Uterus (tissue), 4 donors: ENCODE data around the gene INSYN2B. TPM values are rescaled to one million over a fixed set of nuclear protein-coding genes. Genes with fewer than 3 reads are reported as not detected.

ENCODE experiments used
- DNase-seq, 2 donors: peaks; one replicate each; pipeline ENCODE4 v3.0.0-alpha.2; 2019 to 2020
- H3K27ac ChIP-seq, 2 donors: fragments of 200-600 bp; sonication (generic); 1 replicate in 1 of 2; 2 replicates in 1 of 2; pipeline ENCODE4 v1.5.1; 2016 to 2018
- H3K27me3 ChIP-seq, 2 donors: fragments of 200-600 bp; sonication (generic); one replicate each; pipeline ENCODE4 v1.5.1; 2018 to 2019; ENCODE audit warnings: control low read depth in 1 of 2
- H3K36me3 ChIP-seq, 2 donors: fragments of 200-600 bp; sonication (generic); one replicate each; pipeline ENCODE4 v1.5.1; 2019; ENCODE audit warnings: control low read depth in 1 of 2
- H3K4me1 ChIP-seq, 2 donors: fragments of 200-600 bp; sonication (generic); one replicate each; pipeline ENCODE4 v1.5.1; 2018 to 2019; ENCODE audit warnings: control low read depth in 1 of 2
- H3K4me3 ChIP-seq, 2 donors: fragments of 200-600 bp; sonication (generic); 1 replicate in 1 of 2; 2 replicates in 1 of 2; pipeline ENCODE4 v1.5.1; 2018 to 2019; ENCODE audit warnings: mild to moderate bottlenecking in 1 of 2
- H3K9me3 ChIP-seq, 2 donors: fragments of 200-600 bp; sonication (generic); one replicate each; pipeline ENCODE4 v1.5.1; 2019; ENCODE audit warnings: control low read depth in 1 of 2
- CTCF ChIP-seq, 4 experiments: fragments of 200-600 bp in 2 of 4; fragments of 450-650 bp in 2 of 4; sonication (generic) in 2 of 4; IDR thresholded peaks; one replicate each; pipeline ENCODE4 v1.5.1; 2016 to 2019; ENCODE audit warnings: antibody characterized with exemption in 4 of 4, mild to moderate bottlenecking in 2 of 4, moderate library complexity in 1 of 4
- POLR2A ChIP-seq, 2 donors: fragments of 450-650 bp; IDR thresholded peaks; one replicate each; pipeline ENCODE4 v1.6.1; 2016; ENCODE audit warnings: antibody characterized with exemption in 2 of 2, mild to moderate bottlenecking in 1 of 2, moderate library complexity in 1 of 2
- intact Hi-C: fragments of 100-400 bp; cut with DNase I; formaldehyde crosslinking; loops from one replicate; pipeline ENCODE4 v1.15.1; 2023; ENCODE audit warnings: low total_unique reads
- total RNA-seq, 4 donors: library from RNA; depleted of rRNA in 3 of 4; stranded (reverse); fragments of >200 nt in 3 of 4; gene quantifications; one replicate each; pipeline versions ENCODE4 v1.1.0 to v1.2.4, GENCODE V29; 2014 to 2023
- donor health status: DM: yes; HTN: yes; CAD: no.

INSYN2B gene
- total RNA-seq, 4 donors from 2014 or later, result 0.34 to 2.4 TPM; not detected in 2

- TF ChIP-seq CTCF (IDR thresholded peaks at IDR 0.05) (no peak), POLR2A (IDR thresholded peaks at IDR 0.05) (no peak)
- DNase-seq, result no peak
Observed at GRCh38 chr5:169918228-169918627, 62.1 kb downstream of the INSYN2B start.

DNA sequence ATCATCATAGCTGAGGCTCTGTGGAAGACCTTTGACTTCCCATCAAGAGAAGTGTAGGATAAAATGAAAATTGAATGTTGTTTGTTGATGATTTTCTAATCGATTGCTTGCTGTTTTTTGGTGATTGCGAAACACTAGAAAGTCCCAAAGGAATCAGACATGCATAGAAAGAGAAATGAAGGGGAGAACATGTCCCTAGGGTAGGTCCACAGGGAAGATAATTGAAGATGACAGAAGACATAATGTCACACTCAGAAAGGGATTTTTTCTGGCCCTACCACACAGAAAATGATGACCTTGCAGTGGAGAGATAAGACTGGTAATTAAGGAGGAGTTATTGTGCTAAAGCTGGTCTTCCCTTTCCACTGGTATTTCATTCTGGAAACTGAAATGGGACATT is 62.8 kb downstream of the INSYN2B start:
- Histone ChIP-seq H3K4me1 (no peaks in the 10 kb centered on the region), H3K36me3 (no peaks in the 10 kb centered on the region), H3K9me3 (no peaks in the 10 kb centered on the region), H3K4me3 (no peak overlapping the region), H3K27ac (no peak overlapping the region), H3K27me3 (no peaks in the 10 kb centered on the region)
- DNase-seq, result no peak
- intact Hi-C loops, result no loop called here
- no peak for TF ChIP-seq CTCF (IDR thresholded peaks at IDR 0.05)
- TF ChIP-seq POLR2A (IDR thresholded peaks at IDR 0.05), result no peak

More at GRCh38 chr5:169918228-169918627, 62.1 kb downstream of the INSYN2B start:
- H3K9me3 ChIP-seq, result no peaks in the 10 kb centered on the region
- H3K4me1 ChIP-seq, result no peaks in the 10 kb centered on the region
- no peak overlapping the region for H3K27ac ChIP-seq
- no peaks in the 10 kb centered on the region for H3K36me3 ChIP-seq
- intact Hi-C loops, result no loop called here
- no peak overlapping the region for H3K4me3 ChIP-seq
- H3K27me3 ChIP-seq, result no peaks in the 10 kb centered on the region

DNA sequence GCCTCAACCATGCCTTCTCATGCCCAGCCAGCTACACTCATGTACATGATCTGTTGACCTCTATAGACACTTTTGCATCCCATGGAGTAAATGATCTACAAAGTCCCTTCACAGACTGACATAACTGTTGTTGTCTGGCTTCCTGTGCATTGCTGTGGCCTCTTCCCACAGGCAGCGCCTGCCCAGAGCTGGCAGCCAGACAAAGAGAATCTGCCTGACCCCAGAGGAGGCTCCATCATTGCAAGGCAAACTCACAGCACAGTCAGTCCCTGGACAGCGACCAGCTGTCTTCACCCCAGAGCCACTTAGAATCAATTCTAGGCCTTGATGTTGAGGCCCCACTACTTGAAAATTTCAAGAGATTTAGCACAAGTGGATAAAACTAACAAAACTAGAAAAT is 65.5 kb downstream of the INSYN2B start:
- no peaks in the 10 kb centered on the region for H3K4me1 ChIP-seq
- no peak overlapping the region for H3K27ac ChIP-seq
- DNase-seq, result no peak
- H3K36me3 ChIP-seq, result no peaks in the 10 kb centered on the region
- H3K27me3 ChIP-seq, result no peaks in the 10 kb centered on the region
- TF ChIP-seq POLR2A (IDR thresholded peaks at IDR 0.05) (no peak), CTCF (IDR thresholded peaks at IDR 0.05) (no peak)
- H3K4me3 ChIP-seq, result no peak overlapping the region
- H3K9me3 ChIP-seq, result no peaks in the 10 kb centered on the region
- intact Hi-C loops, result no loop called here

DNA sequence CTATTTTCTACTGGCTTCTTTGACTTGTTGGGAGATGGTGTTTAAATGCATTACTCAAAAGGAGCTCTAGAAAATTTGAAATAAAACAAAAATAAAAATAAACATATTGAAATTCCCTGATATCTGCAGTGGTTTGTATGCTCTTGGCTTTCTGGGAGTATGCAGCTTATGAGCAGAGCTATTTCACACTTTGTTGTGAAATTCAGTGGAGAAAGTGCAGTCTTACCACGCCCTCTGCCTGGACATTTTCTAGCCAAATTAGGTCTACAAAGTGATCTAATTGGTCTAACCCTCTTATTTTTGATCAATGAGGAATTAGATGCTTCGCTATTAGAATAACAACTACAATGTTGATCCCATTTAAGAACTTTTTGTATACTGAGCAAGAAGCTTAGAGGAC is 66.8 kb downstream of the INSYN2B start:
- no peaks in the 10 kb centered on the region for H3K36me3 ChIP-seq
- H3K27me3 ChIP-seq, result no peaks in the 10 kb centered on the region
- H3K9me3 ChIP-seq, result no peaks in the 10 kb centered on the region
- no peak overlapping the region for H3K27ac ChIP-seq
- TF ChIP-seq CTCF (IDR thresholded peaks at IDR 0.05) (no peak), POLR2A (IDR thresholded peaks at IDR 0.05) (no peak)
- no peak overlapping the region for H3K4me3 ChIP-seq
- intact Hi-C loops, result no loop called here
- no peaks in the 10 kb centered on the region for H3K4me1 ChIP-seq
- DNase-seq, result no peak

GRCh38 chr5:169911448-169912212 is 68.7 kb downstream of the INSYN2B start:
- H3K27ac ChIP-seq, result no peak overlapping the region

More at GRCh38 chr5:169911448-169912212, 68.7 kb downstream of the INSYN2B start:
- TF ChIP-seq POLR2A (IDR thresholded peaks at IDR 0.05) (no peak), CTCF (IDR thresholded peaks at IDR 0.05) (no peak)
- Histone ChIP-seq H3K36me3 (no peaks in the 10 kb centered on the region), H3K27me3 (no peaks in the 10 kb centered on the region), H3K4me1 (no peaks in the 10 kb centered on the region), H3K9me3 (no peaks in the 10 kb centered on the region), H3K4me3 (no peak overlapping the region)
- intact Hi-C loops, result no loop called here
- no peak for DNase-seq
